GM21528 (cell line): Measurements from ENCODE around the gene SKIC8.

Experiments
- ATAC-seq: cut with Tn5 transposase; IDR thresholded peaks from one replicate; pipeline ENCODE4 v1.9.1; 2021; ENCODE audit warnings: mild to moderate bottlenecking, moderate library complexity; ENCODE audit not compliant: unreplicated experiment, low FRiP score

The SKIC8 gene

DNA sequence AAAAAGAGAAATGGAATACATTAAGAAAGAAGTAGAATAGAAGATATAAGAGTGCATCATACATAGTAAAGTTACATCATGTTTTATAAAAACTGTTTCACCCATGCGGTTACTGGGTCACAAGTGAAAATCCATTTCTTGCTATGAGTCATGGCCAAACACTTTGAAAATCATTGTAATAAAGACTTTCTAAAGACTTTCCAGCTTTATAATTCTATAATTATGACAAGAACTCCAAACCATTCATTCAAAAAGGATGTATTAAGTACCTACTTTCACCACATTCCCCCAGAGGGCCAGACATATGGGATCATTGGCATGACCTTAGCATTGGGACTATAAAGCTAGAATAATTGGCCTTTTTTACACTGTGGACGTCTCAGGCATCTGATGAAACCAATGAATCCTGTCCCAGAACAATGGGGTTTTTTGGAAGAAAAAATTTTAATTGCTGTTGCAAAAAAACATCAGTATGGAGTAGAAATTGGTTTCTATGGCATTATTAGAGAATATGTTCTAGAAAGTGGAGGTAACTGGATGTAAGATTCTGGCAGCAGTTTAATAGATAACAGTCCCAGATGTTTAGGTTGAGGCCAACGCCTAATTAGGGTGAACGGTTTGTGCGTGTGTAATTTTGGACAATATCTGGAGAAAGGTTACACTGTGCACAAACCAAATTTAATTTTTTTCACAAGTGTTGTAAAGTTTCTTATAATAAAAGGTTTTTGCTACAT lies 3.3 kb upstream of the SKIC8 start:
- ATAC-seq, result no peak

DNA sequence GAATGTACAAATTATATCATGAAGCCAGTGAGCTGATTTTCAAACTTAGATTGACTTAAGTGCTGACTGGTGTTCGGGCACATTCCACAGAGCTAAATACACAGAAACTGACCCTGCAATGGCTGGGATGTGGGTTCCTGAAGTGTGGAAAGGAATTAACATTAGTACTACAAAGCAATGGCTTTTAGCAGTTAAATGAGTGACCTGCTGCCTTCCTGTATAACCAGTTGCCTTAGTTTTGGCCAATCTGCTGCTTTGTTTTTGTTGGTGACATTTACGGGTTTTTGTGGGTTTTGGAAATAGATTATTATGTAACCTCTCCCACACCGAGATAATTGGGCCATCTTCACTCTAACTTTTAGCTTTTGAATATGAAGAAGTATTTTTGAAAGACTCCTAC lies 2.4 kb upstream of the SKIC8 start:
- ATAC-seq, result no peak

DNA sequence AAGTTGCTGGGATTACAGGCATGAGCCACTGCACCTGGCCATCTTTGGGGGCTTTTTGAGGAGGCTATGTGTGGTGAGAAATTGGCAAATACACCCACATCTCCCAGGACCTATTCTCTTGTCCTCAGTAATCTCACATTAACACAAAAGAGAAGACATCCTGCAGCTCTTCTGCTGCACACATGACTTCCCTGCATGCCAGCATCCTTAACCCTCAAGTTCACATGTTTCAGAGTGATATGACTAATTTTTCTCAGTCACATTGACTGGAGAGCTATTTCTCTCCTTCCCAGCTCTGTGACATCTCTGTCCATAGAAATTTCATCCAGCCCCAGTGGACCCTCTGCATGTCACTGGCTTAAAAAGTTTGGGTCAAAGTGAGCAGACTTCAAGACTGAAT lies 1.9 kb upstream of the SKIC8 start:
- no peak for ATAC-seq

DNA sequence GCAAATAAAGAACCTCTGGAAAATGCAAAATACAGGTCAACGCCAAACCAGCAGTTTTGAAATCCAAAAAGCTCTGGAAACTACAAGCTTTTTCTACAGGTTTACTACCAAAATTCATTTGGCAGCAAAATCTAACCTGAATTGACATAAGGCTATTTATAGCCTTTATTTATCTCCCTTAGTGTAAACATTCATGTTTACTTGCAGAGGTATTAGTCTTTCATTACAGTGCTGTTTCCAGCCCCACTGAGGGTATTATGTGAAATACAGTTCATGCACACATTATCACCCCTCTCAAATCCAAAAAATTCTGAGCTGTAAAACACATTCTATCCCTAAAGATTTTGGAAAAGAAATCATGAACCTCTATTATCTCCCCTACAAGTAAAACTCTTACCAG lies 7.2 kb downstream of the SKIC8 start:
- no peak for ATAC-seq

DNA sequence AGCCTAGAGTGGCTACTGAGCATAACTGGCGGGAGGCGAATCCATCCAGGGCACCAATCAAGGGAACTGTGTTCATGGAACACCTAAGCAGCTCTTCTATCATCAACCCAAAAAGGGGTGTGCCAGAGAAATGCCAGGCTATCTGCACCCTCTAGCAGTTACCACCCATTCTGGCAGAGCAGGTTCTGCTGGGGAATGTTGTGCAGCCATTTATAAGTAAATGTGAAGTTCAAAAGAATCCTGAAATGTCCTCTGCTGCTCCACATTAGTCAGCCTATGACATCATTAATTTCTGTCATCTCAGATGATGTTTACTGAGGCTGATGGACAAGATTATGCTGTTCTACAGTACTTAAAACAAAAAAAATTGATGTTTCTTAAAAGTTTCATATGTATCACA lies 7.7 kb downstream of the SKIC8 start:
- ATAC-seq, result no peak

DNA sequence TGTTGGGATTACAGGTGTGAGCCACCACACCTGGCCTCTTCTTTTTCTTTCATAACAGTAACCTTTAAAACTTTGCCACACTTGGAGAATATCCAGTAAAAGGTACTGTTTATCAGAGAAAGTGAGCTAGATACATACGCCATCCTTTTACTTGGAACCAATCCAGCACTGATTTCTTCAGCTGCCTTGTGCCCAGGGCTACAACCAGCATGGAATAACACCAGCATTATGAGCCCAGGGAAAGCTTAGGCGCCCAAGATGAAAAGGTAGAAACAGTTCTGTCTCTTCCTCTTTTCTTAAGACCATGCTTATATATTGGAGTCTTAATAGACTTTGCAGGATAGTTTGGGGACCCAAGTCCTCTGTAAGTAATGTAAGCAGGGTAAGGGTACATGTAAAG lies 8.4 kb downstream of the SKIC8 start:
- no peak for ATAC-seq

DNA sequence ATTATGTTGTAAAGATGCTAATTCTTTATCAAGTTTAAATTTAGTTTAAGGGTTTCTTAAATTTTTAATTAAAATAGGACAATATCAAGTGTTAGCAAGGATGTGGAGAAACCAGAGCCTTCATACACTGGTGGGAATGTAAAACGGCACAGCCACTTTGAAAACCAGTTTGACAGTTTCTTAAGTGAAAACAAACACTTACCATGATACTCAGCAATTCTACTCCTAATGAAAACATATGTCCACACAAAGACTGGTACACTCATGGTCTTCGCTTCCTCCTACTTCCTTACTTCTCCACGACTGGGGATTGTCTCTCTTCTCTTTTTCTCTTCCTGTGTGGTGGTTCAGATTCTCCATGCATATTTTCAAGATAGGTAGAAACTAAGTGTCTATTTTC lies 9.2 kb downstream of the SKIC8 start:
- no peak for ATAC-seq

DNA sequence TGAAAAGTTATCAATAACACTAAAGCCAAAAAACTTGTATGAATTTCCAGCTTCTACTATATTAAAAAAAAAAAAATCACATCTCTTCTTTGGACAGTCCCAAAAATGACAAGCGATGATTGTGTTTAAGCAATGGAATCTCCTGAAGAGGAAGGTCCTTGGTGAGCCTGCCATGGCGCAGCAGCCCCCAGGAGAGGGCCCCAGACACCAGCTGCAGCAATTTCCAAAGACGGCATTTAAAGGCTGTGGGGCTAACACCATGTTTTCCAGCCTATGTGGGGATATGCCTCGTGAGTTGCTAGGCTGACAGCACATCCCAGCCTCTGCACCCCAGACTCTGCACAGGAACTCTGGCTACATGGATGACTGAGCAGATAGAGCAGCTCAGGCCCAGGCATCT lies 14.7 kb downstream of the SKIC8 start:
- ATAC-seq, result no peak

DNA sequence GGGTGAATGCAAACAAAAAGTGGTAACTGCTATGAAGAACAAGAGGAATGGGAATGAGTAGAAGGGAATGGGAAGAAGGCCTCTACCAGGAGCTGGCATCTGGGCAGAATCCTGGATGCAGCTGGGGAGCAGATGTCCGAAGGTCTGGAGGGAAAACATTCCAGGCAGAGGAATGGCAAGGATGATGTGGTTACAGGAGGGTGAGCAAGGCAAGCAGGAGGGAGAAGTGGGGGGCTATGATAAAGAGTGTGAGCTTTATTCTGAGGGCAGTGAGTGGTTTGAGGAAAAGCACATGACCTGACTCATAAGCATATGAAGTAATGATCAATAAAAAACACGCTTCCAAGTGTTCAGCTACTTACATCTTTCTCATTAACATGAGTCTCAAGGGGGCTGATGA lies 17.1 kb downstream of the SKIC8 start:
- no peak for ATAC-seq

DNA sequence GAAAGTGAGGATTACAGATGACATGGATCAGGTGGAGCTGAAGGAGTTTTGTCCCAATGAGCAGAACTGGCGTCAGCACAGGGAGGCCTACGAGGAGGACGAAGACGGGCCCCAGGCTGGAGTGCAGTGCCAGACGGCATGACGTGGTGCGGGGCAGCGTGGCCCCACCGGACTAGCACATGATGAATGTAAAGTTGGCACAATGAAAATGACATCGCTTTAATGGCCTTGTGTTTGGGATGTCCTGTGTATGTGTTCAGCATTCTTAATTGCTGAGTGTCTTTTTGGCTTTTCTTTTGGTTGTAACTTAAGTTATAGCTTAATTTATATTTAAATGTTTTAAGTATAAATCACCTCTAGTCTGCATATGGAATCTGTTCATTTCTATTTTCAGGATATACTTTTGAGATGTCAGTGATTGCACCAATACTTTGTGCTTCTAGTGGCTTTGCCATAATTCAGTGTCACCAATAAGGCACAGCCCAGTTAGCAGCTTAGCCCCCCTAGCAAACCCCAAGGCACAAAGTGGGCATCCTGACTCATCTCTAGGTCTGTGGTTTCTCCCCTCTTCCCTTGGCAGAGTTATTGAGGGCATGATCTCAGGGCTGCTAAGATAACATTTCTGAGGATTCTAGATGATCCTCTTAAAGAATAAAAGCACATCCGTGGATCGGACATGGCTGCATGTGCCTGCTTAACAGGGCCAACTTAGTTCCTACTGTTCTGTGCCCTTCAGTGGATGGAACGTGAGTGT lies 18.9 kb downstream of the SKIC8 start:
- ATAC-seq, result no peak

DNA sequence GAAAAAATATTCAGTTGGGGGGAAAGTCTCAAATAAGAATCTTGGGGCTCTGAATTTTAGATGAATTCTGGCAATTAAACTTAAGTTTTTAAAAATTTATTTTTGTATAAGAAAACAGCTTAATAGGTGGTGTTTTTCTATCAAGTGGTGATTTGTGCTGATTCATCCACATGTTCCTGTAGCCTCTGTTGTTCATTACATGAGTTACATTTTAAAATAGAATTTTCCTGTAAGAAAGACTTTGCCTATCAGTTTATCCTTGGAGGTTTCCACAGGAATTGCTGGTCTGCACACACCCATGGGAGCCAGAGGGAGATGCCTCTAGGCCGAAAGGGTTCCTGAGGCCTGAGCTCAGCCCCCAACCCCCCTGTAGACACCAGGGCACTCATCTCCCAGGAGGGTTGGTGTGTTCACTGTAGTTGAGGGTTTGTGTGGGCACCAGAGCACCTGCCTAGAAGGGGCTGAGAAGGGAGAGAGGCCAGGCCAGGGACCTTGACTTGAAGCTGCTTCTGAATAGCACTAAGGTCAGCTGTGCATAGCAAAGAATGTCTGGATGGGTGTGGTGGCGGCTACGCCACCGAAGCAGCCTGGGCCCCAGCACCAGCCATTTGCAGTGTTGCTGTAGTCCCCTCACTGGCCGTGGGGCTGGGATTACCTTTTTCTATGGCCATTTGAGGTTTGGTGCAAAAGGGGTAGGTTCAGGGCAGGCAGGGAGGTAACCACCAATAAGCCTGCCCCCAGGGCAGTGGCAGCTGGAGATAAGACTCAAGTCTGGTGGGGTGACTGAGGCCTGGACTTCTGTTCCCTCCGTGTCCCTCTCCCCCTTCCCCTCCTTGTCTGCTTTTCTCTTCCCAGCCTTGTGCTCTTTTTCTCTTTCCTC lies 23.1 kb downstream of the SKIC8 start:
- ATAC-seq, result no peak

DNA sequence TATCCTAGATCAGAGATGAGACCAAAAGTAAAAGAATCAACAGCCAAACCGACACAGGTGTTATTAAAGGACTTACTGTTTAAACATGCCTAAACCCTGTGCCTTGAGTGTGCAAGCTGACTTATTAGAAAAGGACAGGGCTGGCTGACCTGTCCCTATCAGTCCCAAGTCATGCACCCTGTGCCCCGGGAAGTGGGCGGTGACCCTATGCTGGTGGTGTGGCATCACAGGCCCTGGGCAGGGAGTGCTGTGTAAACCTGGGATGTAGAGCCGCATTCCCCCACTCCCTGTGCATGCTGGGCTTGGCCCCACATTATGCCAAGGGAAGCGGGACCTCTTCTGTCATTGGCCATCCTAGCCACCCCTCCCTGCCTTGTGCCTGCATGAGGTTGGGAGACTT lies 24.4 kb downstream of the SKIC8 start:
- no peak for ATAC-seq

DNA sequence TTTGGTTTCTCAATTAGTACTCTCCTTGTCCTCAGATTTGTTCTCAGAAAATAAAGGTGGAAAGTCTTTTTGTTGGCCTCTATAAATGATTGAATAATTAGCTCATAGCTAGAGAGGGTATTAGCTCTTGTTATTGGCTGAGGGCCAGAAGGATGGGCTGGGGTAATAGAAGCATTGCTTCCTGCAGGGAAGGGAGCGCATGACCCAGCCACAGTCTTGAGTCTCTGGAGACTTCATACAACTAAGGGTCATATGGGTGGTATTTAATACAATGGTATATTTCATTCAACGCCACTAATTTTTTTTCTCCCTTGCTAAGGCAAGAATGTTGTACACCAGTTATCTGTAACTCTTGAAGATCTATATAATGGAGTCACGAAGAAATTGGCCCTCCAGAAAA lies 26.6 kb downstream of the SKIC8 start:
- no peak for ATAC-seq

DNA sequence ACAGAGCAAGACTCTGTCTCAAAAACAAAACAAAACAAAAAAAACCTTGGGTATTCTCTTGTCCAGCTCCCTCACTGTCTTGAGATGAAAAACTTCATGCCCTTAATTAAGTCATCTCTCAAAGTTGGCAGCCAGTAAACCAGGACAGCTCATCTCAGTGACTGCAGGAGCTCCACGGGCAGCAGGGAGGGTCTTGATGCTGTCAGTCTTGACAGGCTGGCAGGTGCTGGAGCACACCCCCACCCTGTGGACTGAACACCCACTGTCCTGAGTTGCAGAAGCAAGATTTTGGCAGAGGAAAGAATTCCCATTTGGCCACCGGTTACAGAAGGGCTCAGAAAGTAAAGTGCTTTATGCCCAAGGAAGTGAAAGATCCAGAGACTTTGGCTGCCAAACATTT lies 27.1 kb downstream of the SKIC8 start:
- ATAC-seq, result no peak

DNA sequence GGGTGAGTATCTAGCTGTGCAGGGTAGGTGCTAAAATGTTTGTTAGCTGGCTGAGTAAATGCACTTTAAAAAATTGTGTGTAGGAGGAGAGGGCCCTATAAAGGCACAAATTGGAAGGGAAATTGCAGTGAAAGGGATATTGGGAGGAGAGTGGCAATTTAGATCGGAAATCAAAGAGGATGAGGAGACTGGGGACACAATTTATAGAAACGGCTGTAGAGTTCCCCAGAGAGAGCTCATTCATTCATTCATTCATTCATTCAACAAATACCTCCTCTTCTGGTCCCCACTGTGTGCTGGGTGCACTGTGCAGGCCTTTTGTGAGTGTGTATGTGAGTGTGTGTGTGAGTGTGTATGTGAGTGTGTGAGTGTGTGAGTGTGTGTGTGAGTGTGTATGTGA lies 32.6 kb downstream of the SKIC8 start:
- no peak for ATAC-seq

DNA sequence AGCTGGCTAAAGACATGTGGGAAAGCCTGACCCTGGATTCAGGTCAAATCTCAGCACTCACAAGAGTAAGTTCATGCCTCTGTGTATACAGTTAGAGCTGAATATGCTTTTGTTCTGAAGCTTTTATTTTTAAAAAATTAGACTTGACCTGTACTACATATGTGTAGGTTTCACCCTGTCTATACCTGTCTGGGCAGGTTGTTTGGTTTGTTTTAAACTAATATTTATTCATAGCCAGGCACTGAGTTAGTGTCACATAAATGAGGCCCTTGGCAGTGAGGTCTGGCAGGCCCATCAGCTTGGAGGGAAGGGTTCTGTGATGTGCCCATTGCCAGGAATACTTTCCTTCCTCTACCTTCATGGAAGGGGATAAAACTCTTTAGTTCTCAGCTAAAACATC lies 33.2 kb downstream of the SKIC8 start:
- ATAC-seq, result no peak

DNA sequence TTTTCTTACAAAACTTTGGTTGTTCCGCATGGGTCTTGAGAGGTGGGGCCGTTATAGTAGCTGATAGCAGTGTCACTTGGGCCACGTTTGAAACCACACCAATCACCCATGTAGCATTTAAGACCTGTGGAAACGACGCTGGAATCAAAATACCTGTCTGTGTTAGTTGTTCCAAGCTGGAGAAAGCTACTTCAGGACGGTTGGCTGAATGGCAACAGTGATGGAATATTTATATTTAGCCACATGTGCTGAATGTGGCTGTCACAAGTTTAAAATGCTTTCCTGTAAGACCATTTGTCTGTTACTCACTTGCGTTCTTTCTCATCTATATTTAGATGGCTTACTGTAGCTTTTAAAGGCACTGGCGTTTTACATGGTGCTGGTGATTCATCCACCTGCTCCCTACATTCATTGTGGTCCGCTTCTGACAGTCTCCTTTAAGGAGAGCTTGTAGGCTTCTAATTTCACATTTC lies 33.6 kb downstream of the SKIC8 start:
- no peak for ATAC-seq

DNA sequence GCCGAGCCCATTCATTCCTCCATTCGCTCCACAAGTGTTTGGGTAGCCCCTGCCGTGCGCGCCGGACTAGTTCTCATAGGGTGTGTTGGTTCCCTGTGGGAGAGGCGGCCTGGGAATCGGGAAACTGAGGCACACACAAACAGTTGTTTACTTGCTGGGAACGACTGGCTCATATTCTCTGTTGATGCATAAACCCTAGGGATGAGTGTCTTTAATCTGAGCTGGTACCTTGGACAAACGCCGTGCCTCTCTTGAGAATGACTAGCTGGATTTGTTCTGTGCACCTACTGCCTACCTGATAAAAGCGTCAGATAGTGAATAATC lies 34.3 kb downstream of the SKIC8 start:
- no peak for ATAC-seq

DNA sequence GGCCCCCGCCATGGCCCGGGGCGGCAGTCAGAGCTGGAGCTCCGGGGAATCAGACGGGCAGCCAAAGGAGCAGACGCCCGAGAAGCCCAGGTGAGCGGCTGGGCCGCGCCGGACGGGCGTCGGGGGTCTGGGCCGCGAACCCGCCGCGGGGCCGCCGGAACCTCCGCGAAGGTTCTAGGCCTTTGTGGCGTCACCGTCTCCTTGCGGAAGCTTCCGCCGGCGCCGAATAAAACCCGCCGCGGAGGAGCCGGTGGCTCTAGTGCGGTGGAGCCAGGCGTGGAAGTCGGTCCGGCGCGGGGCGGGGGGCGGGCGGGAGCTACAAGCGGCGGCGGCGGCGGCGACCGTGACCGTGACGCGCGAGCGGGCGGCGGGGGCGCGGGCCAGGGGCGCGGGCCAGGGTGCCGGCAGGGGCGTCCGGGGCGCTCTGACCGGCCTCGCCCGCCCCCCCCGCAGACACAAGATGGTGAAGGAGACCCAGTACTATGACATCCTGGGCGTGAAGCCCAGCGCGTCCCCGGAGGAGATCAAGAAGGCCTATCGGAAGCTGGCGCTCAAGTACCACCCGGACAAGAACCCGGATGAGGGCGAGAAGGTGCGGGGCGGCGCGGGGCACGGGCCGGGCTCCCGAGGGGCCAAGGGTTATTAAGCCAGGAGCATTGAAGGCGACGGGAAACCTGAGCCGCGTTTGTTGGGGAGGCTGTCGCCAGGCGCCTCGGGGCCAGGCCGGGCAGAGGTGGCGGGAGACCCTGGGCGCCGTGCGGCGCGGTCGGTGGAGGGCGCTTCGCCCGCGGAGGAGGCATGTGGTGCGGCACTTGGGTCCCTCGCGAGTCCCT lies 34.9 kb downstream of the SKIC8 start, which contains the start of gene DNAJA4:
Gene DNAJA4 (plus strand): TSS at position 259 of the 833 bp plus-strand sequence. CDS start 202 bp downstream, at position 461.
- no peak for ATAC-seq

DNA sequence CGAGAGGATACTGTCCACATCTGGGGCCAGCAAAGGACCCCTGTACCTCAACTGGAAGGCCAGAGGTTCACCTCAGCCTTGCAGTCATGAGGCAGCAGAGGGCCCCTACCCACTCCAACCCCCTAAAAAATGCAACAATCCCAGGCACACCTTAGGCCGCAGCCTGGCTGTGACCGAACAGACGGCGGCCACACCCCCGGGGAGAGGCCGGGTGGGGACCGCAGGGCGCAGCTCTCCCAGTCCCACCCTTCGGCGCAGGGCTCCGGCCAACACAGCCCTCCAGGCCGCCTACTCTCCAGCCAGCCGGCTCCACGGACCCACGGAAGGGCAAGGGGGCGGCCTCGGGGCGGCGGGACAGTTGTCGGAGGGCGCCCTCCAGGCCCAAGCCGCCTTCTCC lies 35.5 kb downstream of the SKIC8 start:
- ATAC-seq, result no peak
